HepG2 (cell line): ENCODE measurements around the gene RERE. TPM values are rescaled to one million over a fixed set of nuclear protein-coding genes. Genes with fewer than 3 reads are reported as not detected.

Source experiments
- BRCA1 ChIP-seq: sonication (generic); formaldehyde crosslinking; IDR thresholded peaks from 2 replicates; pipeline ENCODE4 v1.4.0; 2020; ENCODE audit warnings: missing genetic modification reagents
- CSRNP2 ChIP-seq: sonication (generic); formaldehyde crosslinking; conservative IDR thresholded peaks from 2 replicates; pipeline ENCODE4 v1.8.0; 2022; ENCODE audit warnings: low read depth, missing genetic modification reagents
- MTA3 ChIP-seq: sonication (generic); formaldehyde crosslinking; IDR thresholded peaks from 2 replicates; pipeline ENCODE4 v1.4.0; 2020; ENCODE audit warnings: missing genetic modification reagents
- PITX1 ChIP-seq: sonication (generic); formaldehyde crosslinking; IDR thresholded peaks from 2 replicates; pipeline ENCODE4 v1.5.1; 2020; ENCODE audit warnings: mild to moderate bottlenecking, missing genetic modification reagents
- SALL2 ChIP-seq: sonication (generic); formaldehyde crosslinking; IDR thresholded peaks from 2 replicates; pipeline ENCODE4 v1.8.1; 2023; ENCODE audit warnings: mild to moderate bottlenecking, missing genetic modification reagents, inconsistent platforms
- TEAD3 ChIP-seq: optimal IDR thresholded peaks from 2 replicates; pipeline ENCODE3; 2016; ENCODE audit warnings: borderline replicate concordance
- ZBTB40 ChIP-seq, 2 experiments: fragments of 450-650 bp in 1 of 2; sonication (generic) in 1 of 2; formaldehyde crosslinking in 1 of 2; IDR thresholded peaks; 2 replicates each; pipeline versions ENCODE4 v1.6.1 to v1.8.0; 2016 to 2022; ENCODE audit warnings: antibody characterized with exemption in 1 of 2, mild to moderate bottlenecking in 1 of 2, missing genetic modification reagents in 1 of 2
- ZHX2 ChIP-seq, 2 experiments: sonication (generic) in 1 of 2; formaldehyde crosslinking in 1 of 2; IDR thresholded peaks; 2 replicates each; pipeline versions ENCODE4 v1.6.1 to v1.9.0; 2014 to 2022; ENCODE audit warnings: antibody characterized with exemption in 1 of 2, borderline replicate concordance in 1 of 2, inconsistent platforms in 1 of 2, low read depth in 1 of 2, missing genetic modification reagents in 1 of 2
- ZNF205 ChIP-seq: IDR thresholded peaks from 2 replicates; pipeline ENCODE4 v1.6.1; 2018; ENCODE audit warnings: missing biosample characterization, missing genetic modification reagents
- ZNF296 ChIP-seq: sonication (generic); formaldehyde crosslinking; conservative IDR thresholded peaks from 2 replicates; pipeline ENCODE4 v1.5.0; 2020; ENCODE audit warnings: mild to moderate bottlenecking, missing genetic modification reagents
- polyA plus RNA-seq, 8 experiments: library from polyadenylated mRNA; depleted of rRNA in 3 of 8; stranded (reverse) in 7 of 8; unstranded in 1 of 8; fragments of >200 nt; fragmentation: Illumina TruSeq in 4 of 8; extraction: Trizol in 4 of 8; gene quantifications; 2 replicates each; pipeline versions ENCODE4 v1.2.1 to v1.2.3, GENCODE V29; 2011 to 2016; ENCODE audit warnings: low read depth in 4 of 8, missing spikeins in 1 of 8, mixed read lengths in 1 of 8; ENCODE audit not compliant: insufficient read depth in 1 of 8
- total RNA-seq, 5 experiments: library from RNA; depleted of rRNA; stranded (reverse); fragments of >200 nt; fragmentation: Illumina TruSeq; extraction: Trizol; gene quantifications; 2 replicates each; pipeline ENCODE4 v1.2.3, GENCODE V29; 2016; ENCODE audit warnings: low read depth in 1 of 5

Gene RERE
- total and polyA plus RNA-seq, 2 of the 13 experiments (the other 11 are each of a cell fraction or from before 2014, with no cell fraction given): 18.3 to 21.9 TPM

GRCh38 chr1:8742022-8742924 lies 75.2 kb downstream of the RERE start (continued):
- TF ChIP-seq ZBTB40 (IDR thresholded peaks at IDR 0.05) (no peak), ZBTB40 (CRISPR knock-in tag; IDR thresholded peaks at IDR 0.05) (no peak; the same call in 1 of the 2 replicates), CSRNP2 (CRISPR knock-in tag) (no peak), PITX1 (CRISPR knock-in tag) (peak; percentile 87), ZNF205 (peak; percentile 95), SALL2 (CRISPR knock-in tag) (peak; percentile 76; the same call in 1 of the 2 replicates), BRCA1 (CRISPR knock-in tag) (peak; percentile 49; the same call in 1 of the 2 replicates), ZNF296 (CRISPR knock-in tag) (no peak), TEAD3 (peak; percentile 95), ZHX2 (IDR thresholded peaks at IDR 0.05; ENCODE audit: low read depth) (no peak), ZHX2 (CRISPR knock-in tag; IDR thresholded peaks at IDR 0.05; ENCODE audit: borderline replicate concordance) (peak; percentile 97; the same call in 1 of the 2 replicates), MTA3 (CRISPR knock-in tag) (no peak)
